ENCODE results near the gene GPATCH3. TPM values are rescaled to one million over a fixed set of nuclear protein-coding genes. Genes with fewer than 3 reads are reported as not detected.

Gene GPATCH3
- polyA plus RNA-seq, 1 of the 3 experiments (the other 2 are of a cell fraction) = 11.1 TPM

DNA sequence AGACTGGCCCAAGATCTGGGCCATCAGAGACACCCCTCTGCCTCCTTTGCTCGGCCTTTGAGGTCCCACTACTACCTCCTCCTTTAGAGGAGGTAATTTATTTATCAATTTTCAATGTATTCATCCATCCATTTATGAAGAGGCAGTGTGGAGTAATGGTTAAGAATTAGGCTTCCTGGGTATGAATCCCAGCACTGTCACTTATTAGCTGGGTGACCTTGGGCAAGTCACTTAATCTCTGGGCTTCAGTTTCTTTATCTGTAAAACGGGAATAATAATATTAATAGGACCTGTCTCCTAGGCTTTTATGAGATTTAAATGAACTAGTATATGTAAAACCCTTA is 11.9 kb upstream of the GPATCH3 start:
- H3K27ac ChIP-seq (ENCODE audit: low read depth in 2 of 2, low read length in 1 of 2) = no peak overlapping the region
- no peaks in the 10 kb centered on the region for H3F3A ChIP-seq (replicated peaks; ENCODE audit: insufficient read depth)
- H3K4me3 ChIP-seq (ENCODE audit: low read depth in 2 of 2, low read length in 1 of 2) = no peak overlapping the region
- ChIA-PET CTCF (interaction anchor here (1.0 kb wide), 1 partner anchor 12 kb away, joined by 3 read pairs; the partner anchor contains the start of gene GPATCH3), POLR2A (no interaction called here)
- 37% methylated on average over 1 of the region's 2 CpGs for WGBS (ENCODE audit: low lambda C conversion rate)
- H3K79me2 ChIP-seq (ENCODE audit: insufficient read depth) = no peaks in the 10 kb centered on the region
- no peak overlapping the region for H2AFZ ChIP-seq (ENCODE audit: low read depth)
- no peak for DNase-seq
- H3K36me3 ChIP-seq (replicated peaks in 1 of 2; ENCODE audit: control insufficient read depth in 1 of 2, insufficient read depth in 2 of 2, low read length in 1 of 2) = no peaks in the 10 kb centered on the region
- no peak overlapping the region for H3K9ac ChIP-seq
- H4K20me1 ChIP-seq (ENCODE audit: insufficient read depth) = no peaks in the 10 kb centered on the region
- no peak overlapping the region for H3K4me2 ChIP-seq
- peaks cover 0 to 8% of the 10 kb centered on the region in 2 experiments; a peak in 1 of 4 replicates for H3K4me1 ChIP-seq (ENCODE audit: control insufficient read depth in 1 of 2, insufficient read depth in 2 of 2, low read depth in 1 of 2, low read length in 1 of 2)
- TF ChIP-seq CHD2 (IDR thresholded peaks at IDR 0.05; ENCODE audit: low read length, partially characterized antibody) (no peak), EZH2phosphoT487 (IDR thresholded peaks at IDR 0.05; ENCODE audit: borderline replicate concordance, low read depth) (no peak), RAD21 (IDR thresholded peaks at IDR 0.05; ENCODE audit: low read length) (no peak), GABPA (IDR thresholded peaks at IDR 0.05; ENCODE audit: low read depth) (no peak), RFX5 (IDR thresholded peaks at IDR 0.05; ENCODE audit: low read length) (no peak), SIN3A (IDR thresholded peaks at IDR 0.05; ENCODE audit: borderline replicate concordance, low read depth, low read length) (no peak)
- H3K27me3 ChIP-seq (ENCODE audit: insufficient read depth) = no peaks in the 10 kb centered on the region; the same call in 1 of the 2 replicates
- no peaks in the 10 kb centered on the region for H3K9me3 ChIP-seq
- H3K9me2 ChIP-seq = no peaks in the 10 kb centered on the region

DNA sequence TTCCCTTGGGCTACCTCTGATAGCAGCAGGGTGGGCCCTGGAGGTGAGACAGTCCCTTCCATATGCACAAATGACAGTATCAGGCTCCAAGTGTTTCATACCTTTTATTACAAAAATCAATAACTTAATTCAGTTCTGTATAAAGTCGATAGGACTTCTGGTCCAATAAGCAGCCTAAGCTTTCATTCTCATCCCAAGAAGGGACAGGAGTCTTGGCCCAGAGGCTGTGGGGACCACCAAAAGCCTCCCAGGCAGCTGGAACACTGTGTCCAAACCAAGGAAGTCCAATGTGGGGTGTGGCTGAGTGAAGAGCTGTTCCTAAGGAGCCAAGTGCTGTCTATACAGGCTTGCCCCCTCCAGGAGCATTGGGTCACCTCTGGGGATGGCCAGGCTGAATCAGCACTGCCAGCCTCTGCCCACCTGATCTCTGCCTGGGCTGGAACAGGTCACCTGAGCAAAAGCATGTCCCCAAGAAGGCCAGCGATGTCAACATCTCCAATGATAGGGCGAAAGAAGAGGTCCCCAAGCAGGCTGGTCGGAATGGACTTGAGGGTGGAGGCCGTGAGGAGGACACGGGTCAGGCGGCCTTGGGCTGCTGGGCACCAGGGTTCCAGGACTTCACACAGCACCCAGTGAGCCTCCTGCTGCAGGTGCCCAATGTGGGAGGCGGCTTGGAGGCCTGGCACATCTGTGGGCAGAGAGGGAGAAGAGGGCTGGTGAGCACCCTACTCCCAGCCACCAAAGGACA is 11.3 kb upstream of the GPATCH3 start:
- H3K9me2 ChIP-seq = no peaks in the 10 kb centered on the region
- no peak overlapping the region for H3K27ac ChIP-seq (ENCODE audit: low read depth in 2 of 2, low read length in 1 of 2)

More for the DNA sequence above, 11.3 kb upstream of the GPATCH3 start:
- H3K9me3 ChIP-seq = no peaks in the 10 kb centered on the region
- peaks cover 0 to 8% of the 10 kb centered on the region in 2 experiments; a peak in 1 of 4 replicates for H3K4me1 ChIP-seq (ENCODE audit: control insufficient read depth in 1 of 2, insufficient read depth in 2 of 2, low read depth in 1 of 2, low read length in 1 of 2)
- WGBS (ENCODE audit: low lambda C conversion rate) = 67% methylated on average over 8 of the region's 8 CpGs
- no peaks in the 10 kb centered on the region; the same call in 1 of the 2 replicates for H3K27me3 ChIP-seq (ENCODE audit: insufficient read depth)
- no peak overlapping the region for H3K9ac ChIP-seq
- H3K4me2 ChIP-seq = no peak overlapping the region
- H3F3A ChIP-seq (replicated peaks; ENCODE audit: insufficient read depth) = no peaks in the 10 kb centered on the region
- H4K20me1 ChIP-seq (ENCODE audit: insufficient read depth) = no peaks in the 10 kb centered on the region
- no peak overlapping the region for H3K4me3 ChIP-seq (ENCODE audit: low read depth in 2 of 2, low read length in 1 of 2)
- H3K36me3 ChIP-seq (replicated peaks in 1 of 2; ENCODE audit: control insufficient read depth in 1 of 2, insufficient read depth in 2 of 2, low read length in 1 of 2) = no peaks in the 10 kb centered on the region
- POLR2A ChIA-PET = no interaction called here
- DNase-seq = no peak
- CTCF ChIA-PET = interaction anchor here (1.0 kb wide), 1 partner anchor 12 kb away, joined by 3 read pairs; the partner anchor contains the start of gene GPATCH3
- no peak overlapping the region for H2AFZ ChIP-seq (ENCODE audit: low read depth)
- H3K79me2 ChIP-seq (ENCODE audit: insufficient read depth) = no peaks in the 10 kb centered on the region
- TF ChIP-seq RXRA (IDR thresholded peaks at IDR 0.05; ENCODE audit: borderline replicate concordance, low read depth) (no peak), MAX (IDR thresholded peaks at IDR 0.05; ENCODE audit: low read depth) (no peak), NFIC (IDR thresholded peaks at IDR 0.05; ENCODE audit: borderline replicate concordance) (no peak), GABPA (IDR thresholded peaks at IDR 0.05; ENCODE audit: low read depth) (no peak)

All from SK-N-SH (cell line).